NK-92 treated with Interleukin-12 subunit alpha and Interleukin-12 subunit beta, amount 100 ng/mL, for 24 hours (cell line): Measurements from ENCODE around the gene NAA40.

Experiments
- DNase-seq: peaks from one replicate; lab custom pipeline; 2025; lab: John Stamatoyannopoulos, UW

Gene NAA40

DNA sequence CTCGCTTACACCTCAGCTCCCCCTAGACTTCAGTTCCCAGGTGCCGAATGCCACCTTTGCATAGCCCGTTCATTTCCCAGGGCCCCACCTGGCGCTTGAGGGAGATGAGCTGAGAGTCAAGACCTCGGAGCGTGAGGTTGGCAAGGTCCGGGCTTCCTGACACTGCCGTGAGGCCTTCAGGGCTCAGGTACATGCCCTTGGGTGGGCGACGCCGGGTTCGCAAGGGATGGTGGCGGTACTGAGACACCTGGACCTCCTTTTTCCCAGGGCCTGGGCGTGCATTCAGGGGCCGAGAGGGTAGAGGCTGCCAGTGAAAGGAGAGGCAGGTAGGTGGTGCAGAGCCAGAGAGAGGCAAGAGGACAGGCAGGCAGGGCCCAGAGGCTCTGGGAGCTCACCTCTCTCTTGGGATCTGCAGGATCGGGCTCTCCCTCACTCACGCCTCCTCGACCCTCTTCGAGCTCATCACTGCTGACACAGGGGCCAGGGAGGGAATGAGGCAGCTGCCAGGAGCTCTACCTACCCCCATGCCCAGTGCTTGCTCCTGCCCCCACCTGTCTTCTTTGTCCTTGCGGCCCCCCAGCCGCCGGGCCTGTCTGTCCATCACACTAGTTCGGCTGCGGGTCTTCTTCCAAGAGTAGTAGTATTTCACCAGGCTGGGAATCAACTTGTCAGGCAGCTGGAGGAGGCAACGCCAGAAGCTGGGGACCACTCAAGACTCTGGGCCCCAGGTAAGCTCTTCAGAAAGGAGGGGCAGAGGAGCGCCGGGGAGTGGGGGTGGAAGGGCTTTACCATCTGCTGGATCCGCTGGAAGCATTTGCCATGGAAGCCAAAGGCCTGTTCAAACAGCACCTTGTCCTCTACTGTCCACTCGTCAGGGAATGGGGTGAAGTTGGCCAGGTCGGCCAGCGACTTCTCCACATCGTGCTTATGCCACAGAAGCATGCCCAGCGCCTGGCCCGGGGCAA is 24.7 kb upstream of the NAA40 start:
- DNase-seq, result no peak

DNA sequence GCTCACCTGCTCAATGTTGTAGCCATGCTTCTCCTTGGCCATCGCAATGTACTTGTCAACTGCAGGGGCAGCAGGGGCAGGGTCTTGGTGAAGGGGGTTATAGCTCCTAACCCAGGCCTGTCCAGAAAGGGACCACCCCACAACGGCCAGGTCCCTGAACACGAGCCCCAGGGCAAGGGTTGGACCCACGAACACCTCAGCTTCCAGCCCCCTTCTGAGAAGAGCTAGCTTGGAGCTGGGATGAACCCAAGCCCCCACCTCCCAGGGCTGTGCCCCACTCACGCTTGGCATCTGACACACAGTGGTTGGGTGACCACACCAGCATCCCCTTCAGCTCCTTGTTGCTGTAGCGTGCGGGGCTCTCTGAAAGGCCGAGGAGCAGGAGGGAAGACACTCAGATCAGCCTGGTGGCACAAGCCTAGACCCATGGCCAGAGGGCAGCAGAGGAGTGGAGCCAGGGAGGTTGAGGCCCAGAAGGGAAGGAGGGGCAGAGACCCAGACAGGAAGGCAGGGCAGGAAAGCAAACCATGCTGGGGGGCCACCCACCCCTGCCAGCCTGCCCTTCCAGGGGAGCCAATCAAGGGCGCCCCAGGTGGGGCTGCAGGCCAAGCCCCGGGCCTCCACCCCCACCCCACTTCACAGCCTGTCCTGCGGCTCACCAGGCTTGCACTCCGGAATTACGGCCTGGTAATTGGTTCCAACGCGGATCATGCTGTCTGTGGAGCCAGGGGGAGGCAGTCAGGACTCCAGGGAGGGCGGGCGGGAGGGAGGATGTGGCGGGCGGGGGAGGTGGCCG is 23.7 kb upstream of the NAA40 start:
- DNase-seq, result no peak

DNA sequence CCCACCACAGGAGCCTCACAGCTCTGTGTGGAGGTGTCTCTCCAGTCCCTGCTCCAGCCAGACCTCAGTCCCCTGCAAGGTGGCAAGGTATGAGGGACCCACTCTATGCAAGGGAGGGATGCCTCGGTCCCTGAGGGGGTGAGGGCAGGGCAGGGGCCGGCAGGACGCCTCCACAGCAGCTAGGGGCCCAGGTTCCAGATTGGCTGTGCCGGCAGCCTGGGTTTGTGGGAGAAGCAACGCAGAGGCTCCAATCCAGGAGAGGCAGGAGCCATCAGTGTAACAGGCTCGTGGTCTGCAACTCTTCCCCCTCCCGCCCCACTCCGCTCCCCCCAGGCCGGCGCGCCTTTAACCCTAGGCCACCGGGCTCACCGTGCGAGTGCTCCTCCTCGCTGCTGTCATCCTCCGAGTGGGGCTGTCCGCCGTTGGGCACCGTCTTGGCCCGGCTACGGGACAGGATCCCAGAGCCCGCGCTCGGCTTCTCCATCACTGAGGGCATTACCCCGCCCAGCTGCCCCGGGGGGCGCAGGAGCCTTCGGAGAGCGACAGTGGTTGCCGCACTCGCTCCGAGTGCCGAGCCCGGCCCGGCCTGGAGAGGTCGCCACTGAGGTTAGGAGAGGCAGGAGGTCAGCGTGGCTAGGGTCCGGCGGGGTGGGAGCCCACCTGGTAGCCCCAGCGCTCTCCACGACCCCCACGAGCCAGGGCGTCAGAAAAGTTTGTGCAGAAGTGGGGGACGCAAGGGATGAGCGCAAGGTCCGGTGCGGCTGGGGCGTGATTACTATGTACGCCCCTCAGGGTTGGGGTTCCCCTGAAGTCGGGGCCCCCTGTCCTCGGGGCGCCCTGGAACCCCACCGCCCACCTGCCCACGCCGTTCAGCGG is 22.6 kb upstream of the NAA40 start:
- DNase-seq, result no peak

GRCh38 chr11:63916837-63917691 is 21.7 kb upstream of the NAA40 start, which contains the start of gene RCOR2:
RCOR2 (minus strand) TSS chr11:63917164; CDS start chr11:63916456, 708 bp downstream.
- no peak for DNase-seq

DNA sequence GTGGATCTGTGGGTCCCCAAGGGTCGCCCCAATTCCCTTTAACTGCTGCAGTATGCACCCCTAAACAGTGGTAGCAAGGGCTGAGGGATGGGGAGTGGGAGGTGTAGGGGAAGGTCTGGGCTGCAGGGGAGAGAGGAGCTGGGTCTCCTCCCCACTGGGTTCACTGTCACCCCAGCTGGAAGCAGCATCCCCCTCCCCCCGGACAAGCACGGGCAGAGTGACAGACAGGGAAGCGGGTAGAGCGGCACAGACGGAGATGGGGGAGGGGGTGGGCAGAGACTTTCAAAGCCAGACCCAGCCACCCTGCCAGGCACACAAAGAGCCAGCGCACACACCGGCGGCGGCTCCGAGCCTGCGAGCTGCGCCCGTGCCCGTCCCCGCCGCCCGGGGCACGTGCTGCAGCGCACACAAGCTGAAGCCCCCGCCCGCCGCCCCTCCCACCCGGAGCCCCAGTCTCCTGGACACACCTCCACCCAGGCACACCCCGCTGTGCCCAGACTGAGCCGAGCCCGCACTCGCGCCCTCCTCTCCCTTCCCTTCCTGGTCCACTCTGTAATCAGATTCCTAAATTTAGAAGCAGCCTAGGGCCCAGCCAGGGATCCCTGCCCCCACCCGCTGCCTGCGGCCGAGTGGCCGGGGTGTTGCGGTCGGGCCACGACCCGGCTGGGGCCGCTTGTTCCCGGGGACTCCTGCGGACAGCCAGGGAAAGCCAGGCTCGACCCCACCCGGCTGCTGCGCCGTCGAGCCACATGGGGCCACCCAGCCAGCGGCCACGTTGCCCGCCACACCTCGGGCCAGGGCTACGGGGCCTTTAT is 20.9 kb upstream of the NAA40 start:
- no peak for DNase-seq

DNA sequence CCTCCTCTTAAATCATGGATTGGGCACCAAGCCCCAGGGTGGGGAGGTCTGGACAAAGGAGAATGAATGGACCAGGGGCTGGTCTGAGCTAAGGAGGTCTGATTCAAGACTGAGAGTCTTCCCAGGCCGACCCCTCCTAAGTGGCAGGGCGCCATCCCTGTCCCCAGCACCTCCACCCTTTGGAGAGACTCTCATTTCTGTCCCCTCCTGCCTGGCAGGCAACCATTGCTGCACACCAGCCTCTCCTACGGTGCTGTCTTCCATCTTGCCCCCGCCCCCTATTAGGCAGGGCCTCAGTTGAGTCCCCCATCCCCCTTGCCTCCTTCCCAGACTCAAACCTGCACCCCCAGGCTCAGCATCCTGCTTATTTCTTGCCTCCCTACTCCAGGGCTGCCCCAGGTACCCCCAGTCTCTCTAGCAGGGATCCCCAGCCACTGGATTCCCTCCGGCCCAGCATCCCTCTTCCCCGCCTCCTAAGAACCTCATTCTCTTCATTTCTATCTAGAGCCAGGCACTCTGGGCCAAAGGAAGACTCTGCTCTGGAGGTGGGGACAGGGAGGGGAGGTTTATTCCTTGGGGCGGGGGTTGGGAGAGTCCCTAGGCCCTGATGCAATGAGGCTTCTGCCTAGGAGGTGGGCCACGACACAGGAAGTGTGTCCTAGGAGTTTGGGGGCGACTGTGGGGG is 20.2 kb upstream of the NAA40 start:
- no peak for DNase-seq

- no peak for DNase-seq
These were observed 19.3 kb upstream of the NAA40 start for GRCh38 chr11:63919267-63920125.

DNA sequence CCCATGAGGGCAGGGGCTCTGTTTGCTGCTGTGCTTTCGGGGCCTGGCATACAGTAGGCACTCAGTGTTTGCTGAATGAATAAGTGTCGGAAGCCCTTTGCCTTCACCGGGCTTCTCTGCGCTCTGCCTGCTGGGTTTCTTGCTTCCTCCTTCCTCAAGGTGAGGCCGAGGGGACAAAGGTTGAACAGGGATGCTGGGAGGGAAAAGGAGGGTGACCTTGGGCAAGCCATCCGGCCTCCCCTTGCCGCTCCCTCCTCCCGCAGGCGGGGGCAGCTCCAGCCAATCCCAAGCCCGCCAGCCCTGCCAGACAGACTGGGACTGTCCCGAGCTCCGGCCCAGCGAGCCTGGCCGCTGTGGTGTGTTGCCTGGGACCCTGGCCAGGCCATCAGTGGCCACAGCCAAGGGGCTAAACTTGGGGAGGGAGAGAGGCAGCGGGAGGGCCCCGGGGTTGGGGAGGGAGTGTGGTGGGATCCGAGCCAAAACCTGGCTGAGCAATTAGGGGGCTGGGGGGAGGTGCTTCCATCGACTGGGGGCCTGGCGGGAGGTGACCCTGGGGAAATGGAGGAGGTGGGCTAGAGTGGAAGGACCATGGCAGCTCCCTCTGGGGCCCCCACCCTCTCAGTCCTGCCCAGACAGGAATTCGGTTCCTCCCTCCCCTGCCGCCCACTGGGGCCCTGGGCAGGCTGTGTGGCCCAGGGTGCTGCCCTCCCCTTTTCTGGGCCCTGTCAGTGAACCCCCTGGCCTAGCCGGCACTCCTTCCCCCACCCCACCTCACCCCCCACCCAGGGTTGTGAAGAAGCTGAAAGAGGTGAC is 18.5 kb upstream of the NAA40 start:
- no peak for DNase-seq

GRCh38 chr11:63920939-63921417 is 17.8 kb upstream of the NAA40 start:
- no peak for DNase-seq

GRCh38 chr11:63922673-63923192 is 16.1 kb upstream of the NAA40 start:
- DNase-seq, result no peak

DNA sequence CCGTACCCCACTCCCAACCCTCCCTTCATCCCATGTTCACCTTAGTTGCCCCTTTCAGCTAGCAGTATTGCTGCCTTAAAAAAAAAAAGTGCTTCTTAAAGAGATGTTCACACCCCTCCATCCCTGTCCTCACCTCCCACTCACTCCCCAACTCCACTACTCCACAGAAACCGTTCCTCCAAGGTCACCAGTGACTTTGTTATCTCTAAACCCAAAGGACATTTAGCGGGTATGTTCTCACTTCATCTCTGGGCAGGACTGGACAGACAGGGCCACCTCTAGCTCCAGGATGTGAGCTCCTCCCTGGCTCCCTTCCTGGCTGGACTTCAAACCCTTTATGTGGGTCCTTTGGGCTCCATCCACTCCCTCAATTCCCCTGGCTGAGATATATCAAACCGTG is 15.5 kb upstream of the NAA40 start:
- no peak for DNase-seq

- no peak for DNase-seq
These were observed 9.2 kb upstream of the NAA40 start for GRCh38 chr11:63929616-63930015.

- no peak for DNase-seq
These were observed 7.8 kb upstream of the NAA40 start for GRCh38 chr11:63931045-63931444.

DNA sequence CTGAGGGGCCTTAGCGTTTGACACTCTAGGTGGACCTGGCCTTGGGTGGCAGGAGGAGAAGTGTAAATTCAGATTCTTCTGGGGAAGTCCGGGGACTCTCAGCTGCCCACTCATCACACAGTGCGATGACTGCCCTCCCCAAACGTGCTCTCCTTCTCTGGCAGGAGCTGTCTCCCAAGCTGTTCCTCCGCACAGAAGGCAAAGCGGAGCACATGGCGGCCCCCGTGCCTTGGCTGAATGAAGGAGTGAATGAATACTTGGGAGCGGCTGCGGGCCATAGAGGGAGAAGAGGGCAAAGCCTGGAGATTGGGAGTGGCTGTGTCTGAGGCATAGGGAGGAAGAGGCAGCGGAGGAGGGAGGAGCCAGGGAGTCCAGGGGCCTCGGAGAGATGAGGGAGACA is 6.9 kb upstream of the NAA40 start:
- no peak for DNase-seq

DNA sequence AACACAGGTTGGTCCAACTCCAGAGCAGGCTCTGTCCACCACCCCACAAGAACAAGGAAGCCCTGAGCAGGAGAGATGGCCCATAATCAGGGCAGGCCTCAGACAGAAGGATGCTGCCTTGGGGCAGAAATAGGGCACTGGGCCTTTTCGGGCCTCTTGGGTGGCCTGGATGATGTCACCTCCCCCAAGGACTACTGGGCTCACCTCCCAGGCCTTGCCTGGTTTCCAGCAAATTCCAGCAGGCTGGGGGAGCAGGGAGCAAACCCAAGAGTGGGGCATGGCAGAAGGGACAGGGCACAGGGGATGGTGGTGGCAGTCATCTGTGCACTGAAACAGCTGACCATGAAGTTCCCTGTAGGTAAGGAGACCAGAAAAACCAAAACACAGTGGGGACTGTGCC is 5.3 kb upstream of the NAA40 start:
- no peak for DNase-seq

DNA sequence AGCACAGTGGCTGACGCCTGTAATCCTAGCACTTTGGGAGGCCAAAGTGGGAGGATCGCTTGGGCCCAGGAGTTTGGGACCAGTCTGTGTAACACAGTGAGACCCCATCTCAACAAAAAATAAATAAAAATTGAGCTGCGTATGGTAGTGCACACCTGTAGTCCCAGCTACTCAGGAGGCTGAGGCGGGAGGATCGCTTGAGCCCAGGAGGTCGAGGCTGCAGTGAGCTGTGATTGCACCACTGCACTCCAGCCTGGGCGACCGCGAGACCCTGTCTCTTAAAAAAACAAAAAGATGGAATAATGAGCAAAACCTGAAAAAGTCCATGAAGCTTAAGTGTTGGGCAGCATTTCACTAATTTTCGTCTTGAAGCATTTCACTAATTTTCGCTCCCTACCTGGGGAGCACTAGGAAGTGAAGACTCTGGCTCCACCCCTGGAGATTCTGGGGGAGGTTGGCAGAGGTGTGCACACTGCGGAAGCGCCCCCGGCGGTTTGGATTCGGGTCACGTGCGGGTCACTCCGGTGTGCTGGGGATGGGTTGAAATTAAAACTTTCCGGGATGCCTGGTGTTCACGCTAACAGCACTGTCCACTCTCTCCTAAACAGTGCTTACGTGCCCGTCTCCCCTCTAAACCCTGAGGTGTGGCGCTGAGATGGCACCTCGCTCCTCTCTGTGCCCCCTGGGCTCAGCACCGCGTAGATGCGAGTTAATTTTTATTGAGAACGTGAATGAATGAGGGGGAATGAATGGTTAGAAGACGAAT is 906 bp upstream of the NAA40 start:
- peak; percentile 30 for DNase-seq
